ENCODE measurements around the gene TCF7L2. TPM values are rescaled to one million over a fixed set of nuclear protein-coding genes. Genes with fewer than 3 reads are reported as not detected.

The TCF7L2 gene
- total RNA-seq, 1 experiment from 2014 or later: 16.1 TPM

GRCh38 chr10:113004069-113004618 lies 54.1 kb downstream of the TCF7L2 start:
- intact Hi-C loops (cut with micrococcal nuclease): no loop called here
- no peak for DNase-seq
- no peaks in the 10 kb centered on the region for H3K9me3 ChIP-seq (ENCODE audit: low read length)
- CTCF ChIA-PET: no interaction called here
- H3K9ac ChIP-seq (ENCODE audit: low read length): no peak overlapping the region
- POLR2A ChIA-PET (ENCODE audit: unreplicated experiment): no interaction called here
- no peaks in the 10 kb centered on the region; the same call in 1 of the 2 replicates for H3K36me3 ChIP-seq (ENCODE audit: low read depth, low read length)
- H3K9me2 ChIP-seq (replicated peaks; ENCODE audit: low read length): no peaks in the 10 kb centered on the region
- peaks cover 74% of the 10 kb centered on the region for H3K79me2 ChIP-seq (ENCODE audit: low read length)
- TF ChIP-seq EZH2phosphoT487 (IDR thresholded peaks at IDR 0.05; ENCODE audit: borderline replicate concordance, low read length): no peak
- no peak for TF ChIP-seq CTCF (conservative IDR thresholded peaks at IDR 0.05; ENCODE audit: low read depth, low read length)
- no peak for TF ChIP-seq EZH2 (IDR thresholded peaks at IDR 0.05; ENCODE audit: low read length, unreplicated experiment)
- no peak overlapping the region for H3K4me2 ChIP-seq (ENCODE audit: low read length)
- H3K27me3 ChIP-seq (ENCODE audit: low read length): no peaks in the 10 kb centered on the region
- no peak overlapping the region for H2AFZ ChIP-seq (ENCODE audit: low read length)
- no peak for ATAC-seq
- peaks cover 17% of the 10 kb centered on the region; the same call in 1 of the 2 replicates for H4K20me1 ChIP-seq (ENCODE audit: low read length)
- no peak overlapping the region for H3K27ac ChIP-seq (ENCODE audit: low read length)
- H3K4me3 ChIP-seq (ENCODE audit: low read length): no peak overlapping the region
- H3F3A ChIP-seq (ENCODE audit: low read length, unreplicated experiment): no peaks in the 10 kb centered on the region
- no peaks in the 10 kb centered on the region for H3K4me1 ChIP-seq (ENCODE audit: insufficient read depth, low read length)
- BruUV-seq (replicated peaks): no TSS peak

GRCh38 chr10:113005380-113005779 lies 55.3 kb downstream of the TCF7L2 start:
- no peaks in the 10 kb centered on the region for H3K9me2 ChIP-seq (replicated peaks; ENCODE audit: low read length)
- H3K4me2 ChIP-seq (ENCODE audit: low read length): no peak overlapping the region
- no peak overlapping the region for H3K27ac ChIP-seq (ENCODE audit: low read length)
- POLR2A ChIA-PET (ENCODE audit: unreplicated experiment): no interaction called here
- ATAC-seq (no peak), DNase-seq (no peak)
- H3K27me3 ChIP-seq (ENCODE audit: low read length): no peaks in the 10 kb centered on the region
- no peak for TF ChIP-seq EZH2phosphoT487 (IDR thresholded peaks at IDR 0.05; ENCODE audit: borderline replicate concordance, low read length)
- no peak for TF ChIP-seq EZH2 (IDR thresholded peaks at IDR 0.05; ENCODE audit: low read length, unreplicated experiment)
- no peak for TF ChIP-seq CTCF (conservative IDR thresholded peaks at IDR 0.05; ENCODE audit: low read depth, low read length)
- CTCF ChIA-PET: no interaction called here
- intact Hi-C loops (cut with micrococcal nuclease): no loop called here
- H3F3A ChIP-seq (ENCODE audit: low read length, unreplicated experiment): no peaks in the 10 kb centered on the region
- no peaks in the 10 kb centered on the region for H3K9me3 ChIP-seq (ENCODE audit: low read length)
- no peak overlapping the region for H3K4me3 ChIP-seq (ENCODE audit: low read length)
- no peak overlapping the region for H3K9ac ChIP-seq (ENCODE audit: low read length)
- peaks cover 12% of the 10 kb centered on the region; the same call in 1 of the 2 replicates for H4K20me1 ChIP-seq (ENCODE audit: low read length)
- no peaks in the 10 kb centered on the region for H3K4me1 ChIP-seq (ENCODE audit: insufficient read depth, low read length)
- H2AFZ ChIP-seq (ENCODE audit: low read length): no peak overlapping the region
- H3K79me2 ChIP-seq (ENCODE audit: low read length): peaks cover 74% of the 10 kb centered on the region
- BruUV-seq (replicated peaks): no TSS peak
- peaks cover 4% of the 10 kb centered on the region for H3K36me3 ChIP-seq (ENCODE audit: low read depth, low read length)

GRCh38 chr10:113006656-113007342 lies 56.8 kb downstream of the TCF7L2 start:
- H3K9ac ChIP-seq (ENCODE audit: low read length): no peak overlapping the region
- H3K79me2 ChIP-seq (ENCODE audit: low read length): peaks cover 74% of the 10 kb centered on the region
- intact Hi-C loops (cut with micrococcal nuclease): no loop called here
- CTCF ChIA-PET: no interaction called here
- ATAC-seq: no peak
- H3K27me3 ChIP-seq (ENCODE audit: low read length): no peaks in the 10 kb centered on the region
- H3K9me3 ChIP-seq (ENCODE audit: low read length): no peaks in the 10 kb centered on the region
- no peak for DNase-seq
- no peaks in the 10 kb centered on the region for H3K9me2 ChIP-seq (replicated peaks; ENCODE audit: low read length)
- no peak overlapping the region for H3K27ac ChIP-seq (ENCODE audit: low read length)
- H3K4me1 ChIP-seq (ENCODE audit: insufficient read depth, low read length): no peaks in the 10 kb centered on the region
- H3K36me3 ChIP-seq (ENCODE audit: low read depth, low read length): peaks cover 4% of the 10 kb centered on the region
- H4K20me1 ChIP-seq (ENCODE audit: low read length): peaks cover 13% of the 10 kb centered on the region; the same call in 1 of the 2 replicates
- no peak overlapping the region for H3K4me3 ChIP-seq (ENCODE audit: low read length)
- H3F3A ChIP-seq (ENCODE audit: low read length, unreplicated experiment): no peaks in the 10 kb centered on the region
- POLR2A ChIA-PET (ENCODE audit: unreplicated experiment): no interaction called here
- TF ChIP-seq EZH2phosphoT487 (IDR thresholded peaks at IDR 0.05; ENCODE audit: borderline replicate concordance, low read length) (no peak), EZH2 (IDR thresholded peaks at IDR 0.05; ENCODE audit: low read length, unreplicated experiment) (no peak), CTCF (conservative IDR thresholded peaks at IDR 0.05; ENCODE audit: low read depth, low read length) (no peak)
- H2AFZ ChIP-seq (ENCODE audit: low read length): no peak overlapping the region
- H3K4me2 ChIP-seq (ENCODE audit: low read length): no peak overlapping the region
- BruUV-seq (replicated peaks): no TSS peak

Measured in PC-3 (cell line).